ENCODE measurements around the gene NECTIN4. TPM values are rescaled to one million over a fixed set of nuclear protein-coding genes. Genes with fewer than 3 reads are reported as not detected.
A peak's percentile ranks its signal among the peaks of the same experiment; 100 is the strongest.
"Not testable (repeated sequence)": the region's sequence is repeated elsewhere in the genome, so short reads cannot be mapped to it uniquely, and the experiment has no call there.

The NECTIN4 gene
- total RNA-seq, 2 donors from 2014 or later, result 0.08 TPM; not detected in 1

DNA sequence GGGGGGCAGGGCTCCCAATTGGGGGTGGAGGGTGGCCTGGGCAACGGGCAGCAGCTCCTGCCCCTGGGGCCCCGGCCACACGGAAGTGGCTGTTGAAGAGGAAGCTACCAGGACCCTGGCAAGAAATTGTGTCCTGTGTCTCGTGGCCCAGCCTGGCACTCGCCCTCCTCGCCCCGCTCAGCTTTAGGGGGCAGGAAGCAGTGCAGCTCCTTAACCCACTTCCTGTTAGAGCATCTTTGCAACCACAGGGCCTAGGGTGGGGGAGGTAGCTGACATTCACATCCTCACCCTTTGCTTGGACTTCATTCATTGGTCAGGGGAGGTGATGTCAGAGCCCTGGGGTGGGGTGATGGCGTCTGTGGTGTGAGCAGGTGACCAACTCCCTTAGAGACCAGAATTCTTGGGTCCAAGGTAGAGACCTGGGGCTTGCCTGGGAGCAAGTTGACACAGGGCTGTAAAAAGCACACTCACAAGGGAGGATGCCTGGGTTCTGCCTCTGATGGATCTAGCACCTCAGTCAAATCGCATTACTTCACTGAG, 19.6 kb downstream of the NECTIN4 start, which contains the start of gene ARHGAP30:
TSS of gene ARHGAP30 (minus strand) at position 161 of the 540 bp plus-strand sequence. CDS start 267 bp downstream, outside the sequence.
- DNase-seq, result peak; percentile 67
- peak; percentile 74 to 77 for ATAC-seq
- intact Hi-C loops (cut with DNase I), result no loop called here

DNA sequence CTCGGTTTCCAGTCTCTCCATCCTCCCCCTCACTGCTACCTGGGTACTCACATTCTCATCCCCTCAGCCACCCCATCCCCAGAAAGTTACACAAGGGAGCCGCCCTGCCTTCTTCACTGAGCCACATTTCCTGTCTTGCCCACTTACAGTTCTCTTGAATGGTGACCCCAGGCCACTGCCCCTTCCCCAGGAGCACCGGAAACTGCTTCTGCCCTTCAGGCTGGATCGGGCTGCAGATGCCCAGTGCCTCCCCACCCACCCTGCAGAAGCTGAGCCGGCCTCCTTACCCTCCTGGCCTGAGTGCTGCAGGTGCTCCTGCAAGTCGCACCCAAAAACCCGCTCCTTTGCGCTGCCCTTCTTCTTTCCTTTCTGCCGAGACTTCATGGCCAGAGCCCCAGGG, 20.1 kb downstream of the NECTIN4 start:
- DNase-seq (no peak), ATAC-seq (peak in 1 of 2 donors; percentile 2)
- intact Hi-C loops (cut with DNase I), result no loop called here

DNA sequence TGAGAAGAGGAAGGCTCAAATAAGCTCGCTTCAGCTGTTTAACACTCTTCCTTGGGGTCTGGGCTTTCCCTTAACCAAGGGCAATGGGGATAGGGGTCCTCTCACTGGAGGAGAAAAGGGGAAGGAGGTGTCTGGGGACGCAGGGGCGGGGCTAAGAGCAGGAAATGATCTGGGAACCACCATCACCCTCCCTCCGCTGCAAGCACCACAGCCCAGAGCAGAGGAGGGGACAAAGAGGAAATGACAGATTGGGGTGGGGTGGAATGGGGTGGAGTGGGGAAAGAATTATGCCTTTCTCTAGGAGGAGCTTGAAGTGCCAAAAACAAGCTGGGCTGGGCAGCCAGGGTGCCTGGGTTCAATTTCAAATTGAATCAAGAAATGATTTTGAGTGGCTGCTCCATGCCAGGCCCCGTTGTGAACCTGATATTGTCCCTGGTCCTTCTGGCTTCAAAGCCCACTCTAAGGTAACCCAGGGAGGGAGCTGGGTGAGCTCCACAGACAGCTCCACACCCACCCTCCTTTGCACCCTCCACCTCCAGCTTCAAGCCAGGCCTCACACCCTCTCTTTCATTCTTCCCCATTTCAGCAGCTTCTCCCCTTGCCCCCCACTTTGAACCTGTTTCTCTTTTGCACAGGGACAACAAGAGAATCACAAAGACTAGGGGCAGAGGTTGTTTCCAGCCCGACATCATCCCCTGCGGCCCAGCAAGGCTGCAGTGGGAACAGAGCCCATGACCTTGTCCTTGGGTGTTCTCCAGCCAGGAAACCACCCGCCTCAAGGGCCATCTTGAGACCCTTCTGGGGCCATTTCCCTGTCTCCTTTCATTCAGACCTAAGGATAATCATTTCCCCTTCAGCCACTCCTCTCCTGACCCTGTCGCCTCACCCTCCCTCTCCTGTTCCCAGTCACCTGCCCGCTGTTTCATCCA, 20.8 kb downstream of the NECTIN4 start:
- ATAC-seq (peak; percentile 81 to 82), DNase-seq (peak; percentile 72)
- intact Hi-C loops (cut with DNase I), result no loop called here

DNA sequence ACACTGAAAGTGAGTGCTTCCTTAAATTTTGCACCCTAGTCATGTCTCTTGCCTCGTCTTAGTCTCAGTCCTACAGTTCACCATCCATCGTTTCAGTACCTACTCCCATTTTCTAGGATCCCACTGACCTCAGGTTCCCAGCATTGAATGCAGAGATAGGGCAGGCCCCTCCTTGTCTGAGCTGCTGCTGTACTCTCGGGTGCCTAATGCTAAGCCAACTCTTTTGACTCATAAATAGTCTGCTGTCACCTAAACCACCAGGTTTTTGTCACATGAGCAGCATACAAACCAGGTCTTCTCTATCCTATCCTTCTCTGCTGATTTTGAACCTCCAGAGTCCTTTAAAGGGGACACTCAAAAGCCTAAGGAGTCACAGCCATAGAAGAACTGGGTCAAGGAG, 22.7 kb downstream of the NECTIN4 start:
- intact Hi-C loops (cut with DNase I), result no loop called here
- no peak for DNase-seq
- no peak for ATAC-seq

DNA sequence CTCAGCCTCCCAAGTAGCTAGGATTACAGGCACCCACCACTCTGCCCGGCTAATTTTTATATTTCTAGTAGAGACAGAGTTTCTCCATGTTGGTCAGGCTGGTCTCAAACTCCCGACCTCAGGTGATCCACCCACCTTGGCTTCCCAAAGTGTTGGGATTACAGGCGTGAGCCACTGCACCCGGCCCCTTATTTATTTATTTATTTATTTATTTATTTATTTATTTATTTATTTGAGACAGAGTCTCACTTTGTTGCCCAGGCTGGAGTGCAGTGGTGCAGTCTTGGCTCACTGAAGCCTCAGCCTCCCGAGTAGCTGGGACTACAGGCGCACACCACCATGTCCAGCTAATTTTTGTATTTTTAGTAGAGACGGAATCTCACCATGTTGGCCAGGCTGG, 23.7 kb downstream of the NECTIN4 start:
- ATAC-seq; intact Hi-C loops (cut with DNase I); DNase-seq: not testable (repeated sequence)

- intact Hi-C loops (cut with DNase I); DNase-seq; ATAC-seq: not testable (repeated sequence)
These were observed 25.4 kb downstream of the NECTIN4 start for GRCh38 chr1:161063936-161064335.

GRCh38 chr1:161061419-161061818, 27.9 kb downstream of the NECTIN4 start:
- intact Hi-C loops (cut with DNase I), result no loop called here
- no peak for ATAC-seq

DNA sequence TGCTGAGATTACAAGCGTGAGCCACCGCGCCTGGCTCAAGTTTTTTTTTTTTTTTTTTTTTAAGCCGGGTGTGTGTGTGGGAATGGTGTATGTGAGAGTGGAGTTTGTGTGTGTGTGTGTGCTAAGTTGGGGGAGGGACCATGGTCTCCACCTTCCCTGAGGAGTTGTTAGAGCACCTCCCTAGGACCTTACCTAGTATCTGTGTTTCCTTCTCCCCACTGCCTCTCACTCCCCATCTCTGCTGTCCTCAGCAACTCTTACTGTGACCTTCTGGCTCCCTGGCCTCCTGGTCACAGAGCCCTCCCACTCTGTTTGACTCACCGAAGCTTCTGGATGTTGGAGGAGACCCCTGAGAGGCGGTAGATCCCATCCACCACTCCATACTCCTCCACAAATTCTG, 30.1 kb downstream of the NECTIN4 start:
- intact Hi-C loops (cut with DNase I), result no loop called here
- DNase-seq, result no peak
- ATAC-seq, result no peak

More at GRCh38 chr1:161061419-161061818, 27.9 kb downstream of the NECTIN4 start:
- no peak for DNase-seq

DNA sequence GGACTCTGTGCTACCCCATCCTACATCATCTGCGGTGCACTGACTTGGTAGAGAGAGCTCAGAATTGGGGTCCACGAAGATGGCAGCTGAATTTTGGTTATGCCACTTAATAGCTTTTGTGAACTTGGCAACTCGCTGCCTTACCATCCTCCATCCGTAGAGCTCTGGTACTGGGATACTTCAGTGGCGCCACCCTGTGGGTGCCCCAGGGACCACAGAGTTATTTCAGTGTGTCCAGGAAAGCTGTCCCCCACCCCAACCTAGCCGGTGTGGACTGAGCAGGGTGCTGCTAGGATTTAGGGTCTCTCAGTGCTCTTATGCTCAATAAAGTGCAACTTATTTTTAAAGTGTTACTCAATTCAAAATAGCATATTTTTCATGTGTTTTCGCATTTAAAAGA, 34.6 kb downstream of the NECTIN4 start:
- no peak for DNase-seq
- intact Hi-C loops (cut with DNase I), result no loop called here
- ATAC-seq, result no peak

DNA sequence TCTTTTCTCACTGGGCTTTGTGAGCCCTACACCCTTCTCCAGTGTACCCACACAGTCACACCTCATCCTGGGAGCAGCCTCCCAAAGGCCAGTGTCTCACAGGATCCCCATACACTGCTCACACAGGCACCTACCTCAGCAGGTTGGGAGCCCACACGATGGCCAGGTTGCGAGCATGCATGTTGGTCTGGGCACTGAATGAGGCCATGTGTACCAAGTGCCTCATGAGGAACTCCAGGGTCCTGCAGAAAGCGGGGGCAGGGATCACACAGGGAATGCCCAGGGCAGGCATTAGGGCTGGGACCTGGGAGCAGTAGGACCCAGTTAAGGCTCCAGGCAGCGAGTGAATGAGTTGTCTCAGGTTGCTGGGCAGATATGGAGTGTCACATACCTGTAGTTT, 35.1 kb downstream of the NECTIN4 start:
- no peak for ATAC-seq
- DNase-seq, result no peak
- intact Hi-C loops (cut with DNase I), result no loop called here

GRCh38 chr1:161052899-161053298, 36.5 kb downstream of the NECTIN4 start:
- DNase-seq, result no peak
- ATAC-seq, result no peak
- intact Hi-C loops (cut with DNase I), result no loop called here

DNA sequence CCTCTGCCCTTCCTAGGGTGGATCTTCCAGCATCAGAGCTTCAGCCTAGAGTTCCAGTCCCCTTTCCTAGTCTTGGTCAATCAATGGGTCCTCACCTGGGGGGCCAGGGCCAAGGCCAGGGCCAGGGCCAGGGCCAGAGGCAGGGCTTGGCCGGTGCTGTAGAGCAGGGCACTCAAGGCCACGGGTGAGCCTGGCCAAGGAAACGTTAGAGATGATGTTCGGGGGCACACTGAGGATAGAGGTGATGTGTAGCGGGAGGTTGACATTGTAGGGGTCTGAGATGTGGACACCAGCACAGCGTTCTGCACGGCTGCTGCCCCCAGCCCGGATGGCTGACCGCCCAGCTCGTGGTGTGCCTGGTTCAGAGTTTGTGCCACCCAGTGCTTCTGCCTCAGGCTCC, 38.1 kb downstream of the NECTIN4 start:
- ATAC-seq, result no peak
- DNase-seq, result no peak
- intact Hi-C loops (cut with DNase I), result no loop called here

GRCh38 chr1:161048949-161049722, 40.2 kb downstream of the NECTIN4 start:
- intact Hi-C loops (cut with DNase I), result loop anchor here in 1 of 2 donors (10.0 kb wide), 2 partner anchors 54 to 86 kb away; partner anchors contain the start of gene DEDD
- ATAC-seq (no peak), DNase-seq (no peak)

DNA sequence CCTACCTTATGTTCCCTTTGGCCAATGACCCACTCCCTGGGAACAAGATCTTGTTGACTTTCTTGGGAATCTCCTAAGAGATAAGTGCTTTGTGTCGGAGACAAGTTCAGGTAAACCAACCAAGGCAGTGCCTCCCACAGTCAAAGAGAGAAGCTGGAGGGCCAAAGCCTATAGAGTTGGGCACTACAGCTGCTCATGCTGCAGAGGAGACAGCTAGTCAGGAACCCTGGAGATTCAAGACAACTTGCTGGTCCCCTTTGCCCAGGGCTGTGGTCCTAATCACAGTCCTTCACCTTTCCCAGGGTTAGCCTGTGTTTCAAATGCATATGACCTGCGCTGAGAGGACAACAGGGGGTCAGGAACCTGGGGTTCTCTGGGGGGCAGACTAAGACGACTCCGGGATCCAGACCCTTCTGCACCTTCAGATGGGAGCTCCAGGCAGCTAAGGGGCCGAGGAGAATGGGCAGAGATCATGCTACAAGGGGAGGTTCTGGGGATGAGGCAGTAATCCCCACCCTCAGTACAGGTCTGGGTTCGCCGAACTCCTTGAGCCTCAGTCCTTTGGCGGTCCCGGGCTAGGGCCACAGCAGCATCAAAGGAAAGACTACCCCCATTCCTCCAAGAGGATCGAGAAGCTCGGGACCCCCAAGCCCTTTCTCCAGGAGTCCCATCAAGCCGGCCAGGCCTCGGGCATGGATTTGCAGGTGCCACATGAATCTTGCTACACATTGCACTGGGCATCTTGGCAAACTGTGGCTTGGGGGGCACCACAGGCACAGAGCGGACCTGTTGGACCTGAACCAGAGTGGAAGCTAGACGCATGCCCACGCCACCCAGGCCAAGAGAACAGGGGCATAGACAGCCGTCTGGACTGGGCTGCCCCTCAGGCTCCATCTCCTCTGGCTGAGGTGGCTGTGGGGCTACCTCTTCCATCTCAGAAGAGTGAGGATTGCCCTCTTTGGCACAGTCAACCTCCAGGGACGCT, 41.6 kb downstream of the NECTIN4 start:
- DNase-seq, result no peak
- intact Hi-C loops (cut with DNase I), result loop anchor here in 1 of 2 donors (10.0 kb wide), 2 partner anchors 53 to 87 kb away; partner anchors contain the start of gene DEDD

GRCh38 chr1:161046605-161047228, 42.6 kb downstream of the NECTIN4 start:
- intact Hi-C loops (cut with DNase I), result loop anchor here in 1 of 2 donors (10.0 kb wide), 2 partner anchors 52 to 88 kb away; partner anchors contain the start of gene DEDD
- no peak for DNase-seq
- no peak for ATAC-seq

More for the DNA sequence above, 41.6 kb downstream of the NECTIN4 start:
- ATAC-seq, result no peak

GRCh38 chr1:161045736-161046604, 43.4 kb downstream of the NECTIN4 start, which contains the start of gene USF1:
USF1 (minus strand) TSS chr1:161045977; CDS start chr1:161043275, 2,702 bp downstream.
- intact Hi-C loops (cut with DNase I), result loop anchor here in 1 of 2 donors (10.0 kb wide), 2 partner anchors 51 to 89 kb away; partner anchors contain the start of gene DEDD
- peak; percentile 94 for DNase-seq
- peak; percentile 96 to 97 for ATAC-seq
